Measurements from ENCODE around the gene IFNE. TPM values are rescaled to one million over a fixed set of nuclear protein-coding genes. Genes with fewer than 3 reads are reported as not detected.

Gene IFNE, protein sequence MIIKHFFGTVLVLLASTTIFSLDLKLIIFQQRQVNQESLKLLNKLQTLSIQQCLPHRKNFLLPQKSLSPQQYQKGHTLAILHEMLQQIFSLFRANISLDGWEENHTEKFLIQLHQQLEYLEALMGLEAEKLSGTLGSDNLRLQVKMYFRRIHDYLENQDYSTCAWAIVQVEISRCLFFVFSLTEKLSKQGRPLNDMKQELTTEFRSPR
- polyA plus RNA-seq (2013, experiment 1 of 4) = not detected
- not detected for polyA plus RNA-seq (2013, experiment 2 of 4)
- not detected for polyA plus RNA-seq (2013, experiment 3 of 4)
- polyA plus RNA-seq (2013, experiment 4 of 4) = not detected

DNA sequence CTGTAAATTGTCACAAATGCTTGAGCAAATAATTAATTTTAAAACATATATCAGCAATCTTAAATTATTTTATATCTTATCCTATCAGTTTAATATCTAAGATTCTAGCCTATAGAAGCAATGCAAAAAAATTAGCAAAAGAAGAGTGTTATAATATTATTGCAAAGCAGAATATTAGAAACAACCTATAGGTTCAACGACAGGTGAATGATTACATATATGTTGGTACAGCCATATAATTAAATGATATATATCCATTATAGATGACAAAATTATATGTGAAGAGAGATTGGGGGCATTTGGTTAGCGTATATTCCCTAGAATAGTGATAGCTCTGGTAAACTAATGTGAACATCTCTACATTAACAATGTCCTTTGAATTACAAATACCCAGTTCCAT, at the start of gene IFNE:
Gene IFNE (minus strand): TSS at position 101 of the 400 bp plus-strand sequence. CDS start 619 bp downstream, outside the sequence.
- no peak within 1 kb of the TSS for H3K27ac ChIP-seq (ENCODE audit: insufficient read depth, low read depth, low read length, poor library complexity, severe bottlenecking)
- no peaks in the 10 kb centered on the region for H3K27me3 ChIP-seq (ENCODE audit: control insufficient read depth, insufficient read depth, low read length, poor library complexity, severe bottlenecking)
- no peaks in the 10 kb centered on the region for H3K36me3 ChIP-seq (ENCODE audit: control insufficient read depth, insufficient read depth, low read length)
- H3K4me1 ChIP-seq (ENCODE audit: control insufficient read depth, insufficient read depth, low read length) = no peaks in the 10 kb centered on the region
- WGBS, 2 experiments = 100% methylated on average over 1 of the region's 2 CpGs; no CpG with 5 or more reads in 1 of the 2 experiments
- H3K9me3 ChIP-seq (ENCODE audit: control insufficient read depth, low read length) = no peaks in the 10 kb centered on the region
- no peak within 1 kb of the TSS for H3K4me3 ChIP-seq (ENCODE audit: insufficient read depth, low read depth, low read length)

DNA sequence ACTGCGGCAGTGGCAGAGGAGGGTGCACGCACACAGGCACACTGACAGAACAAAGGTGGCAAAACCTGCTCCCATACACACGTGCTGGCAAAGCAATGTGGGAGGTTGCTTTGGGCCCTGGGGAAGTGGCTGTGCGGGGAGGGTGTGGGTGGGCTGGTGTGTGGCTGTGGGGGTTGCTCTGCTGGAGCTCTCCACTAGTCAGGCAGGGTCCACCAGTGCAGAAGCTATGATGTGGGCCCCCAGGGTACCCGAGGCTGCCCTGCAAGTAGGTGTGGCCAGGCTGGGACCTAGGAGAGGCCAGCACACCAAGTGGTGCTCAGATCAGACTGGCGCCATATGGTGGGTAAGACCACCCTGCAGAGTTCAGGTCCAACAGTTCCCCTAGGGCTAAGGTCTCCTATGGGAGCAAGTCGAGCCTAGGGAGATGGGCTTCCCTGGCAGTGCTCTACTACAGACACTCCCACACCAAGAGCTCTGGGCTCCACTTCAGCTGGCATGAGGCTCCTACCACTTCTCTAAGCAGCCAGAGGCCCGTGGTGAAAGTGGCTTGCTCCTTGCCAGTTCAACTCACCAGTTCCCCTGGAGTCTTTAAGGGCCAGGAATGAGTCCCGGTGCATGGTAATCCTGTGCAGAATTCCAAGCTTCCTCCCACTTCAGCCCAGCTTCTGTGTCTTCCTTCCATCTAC, 46.2 kb upstream of the IFNE start:
- H3K4me1 ChIP-seq (ENCODE audit: control insufficient read depth, insufficient read depth, low read length) = no peaks in the 10 kb centered on the region
- WGBS, 2 experiments = 91 to 96% methylated on average over 9 of the region's 9 CpGs
- H3K36me3 ChIP-seq (ENCODE audit: control insufficient read depth, insufficient read depth, low read length) = no peaks in the 10 kb centered on the region
- no peaks in the 10 kb centered on the region for H3K27me3 ChIP-seq (ENCODE audit: control insufficient read depth, insufficient read depth, low read length, poor library complexity, severe bottlenecking)
- H3K4me3 ChIP-seq (ENCODE audit: insufficient read depth, low read depth, low read length) = no peak overlapping the region
- H3K9me3 ChIP-seq (ENCODE audit: control insufficient read depth, low read length) = no peaks in the 10 kb centered on the region
- H3K27ac ChIP-seq (ENCODE audit: insufficient read depth, low read depth, low read length, poor library complexity, severe bottlenecking) = no peak overlapping the region

GRCh38 chr9:21527579-21527978, 45.5 kb upstream of the IFNE start:
- H3K27ac ChIP-seq (ENCODE audit: insufficient read depth, low read depth, low read length, poor library complexity, severe bottlenecking) = no peak overlapping the region
- H3K4me3 ChIP-seq (ENCODE audit: insufficient read depth, low read depth, low read length) = no peak overlapping the region
- WGBS, 2 experiments = 87 to 94% methylated on average over 2 of the region's 2 CpGs
- no peaks in the 10 kb centered on the region for H3K36me3 ChIP-seq (ENCODE audit: control insufficient read depth, insufficient read depth, low read length)
- H3K27me3 ChIP-seq (ENCODE audit: control insufficient read depth, insufficient read depth, low read length, poor library complexity, severe bottlenecking) = no peaks in the 10 kb centered on the region
- H3K4me1 ChIP-seq (ENCODE audit: control insufficient read depth, insufficient read depth, low read length) = no peaks in the 10 kb centered on the region
- H3K9me3 ChIP-seq (ENCODE audit: control insufficient read depth, low read length) = no peaks in the 10 kb centered on the region

GRCh38 chr9:21525174-21525573, 43.1 kb upstream of the IFNE start:
- H3K4me1 ChIP-seq (ENCODE audit: control insufficient read depth, insufficient read depth, low read length) = no peaks in the 10 kb centered on the region

GRCh38 chr9:21524099-21524830, 42.2 kb upstream of the IFNE start:
- H3K36me3 ChIP-seq (ENCODE audit: control insufficient read depth, insufficient read depth, low read length) = no peaks in the 10 kb centered on the region
- no peak overlapping the region for H3K4me3 ChIP-seq (ENCODE audit: insufficient read depth, low read depth, low read length)
- H3K4me1 ChIP-seq (ENCODE audit: control insufficient read depth, insufficient read depth, low read length) = no peaks in the 10 kb centered on the region
- 98 to 99% methylated on average over 2 of the region's 2 CpGs for WGBS, 2 experiments
- no peak overlapping the region for H3K27ac ChIP-seq (ENCODE audit: insufficient read depth, low read depth, low read length, poor library complexity, severe bottlenecking)
- H3K9me3 ChIP-seq (ENCODE audit: control insufficient read depth, low read length) = no peaks in the 10 kb centered on the region
- no peaks in the 10 kb centered on the region for H3K27me3 ChIP-seq (ENCODE audit: control insufficient read depth, insufficient read depth, low read length, poor library complexity, severe bottlenecking)

More at GRCh38 chr9:21525174-21525573, 43.1 kb upstream of the IFNE start:
- Histone ChIP-seq H3K36me3 (ENCODE audit: control insufficient read depth, insufficient read depth, low read length) (no peaks in the 10 kb centered on the region), H3K9me3 (ENCODE audit: control insufficient read depth, low read length) (no peaks in the 10 kb centered on the region), H3K27me3 (ENCODE audit: control insufficient read depth, insufficient read depth, low read length, poor library complexity, severe bottlenecking) (no peaks in the 10 kb centered on the region), H3K27ac (ENCODE audit: insufficient read depth, low read depth, low read length, poor library complexity, severe bottlenecking) (no peak overlapping the region), H3K4me3 (ENCODE audit: insufficient read depth, low read depth, low read length) (no peak overlapping the region)
- 83 to 97% methylated on average over 4 to 5 of the region's 5 CpGs for WGBS, 2 experiments

- 95 to 97% methylated on average over 2 of the region's 2 CpGs for WGBS, 2 experiments
- Histone ChIP-seq H3K27ac (ENCODE audit: insufficient read depth, low read depth, low read length, poor library complexity, severe bottlenecking) (no peak overlapping the region), H3K4me1 (ENCODE audit: control insufficient read depth, insufficient read depth, low read length) (no peaks in the 10 kb centered on the region), H3K27me3 (ENCODE audit: control insufficient read depth, insufficient read depth, low read length, poor library complexity, severe bottlenecking) (no peaks in the 10 kb centered on the region), H3K36me3 (ENCODE audit: control insufficient read depth, insufficient read depth, low read length) (no peaks in the 10 kb centered on the region), H3K9me3 (ENCODE audit: control insufficient read depth, low read length) (no peaks in the 10 kb centered on the region), H3K4me3 (ENCODE audit: insufficient read depth, low read depth, low read length) (no peak overlapping the region)
Observed at GRCh38 chr9:21523021-21524014, 41.2 kb upstream of the IFNE start.

DNA sequence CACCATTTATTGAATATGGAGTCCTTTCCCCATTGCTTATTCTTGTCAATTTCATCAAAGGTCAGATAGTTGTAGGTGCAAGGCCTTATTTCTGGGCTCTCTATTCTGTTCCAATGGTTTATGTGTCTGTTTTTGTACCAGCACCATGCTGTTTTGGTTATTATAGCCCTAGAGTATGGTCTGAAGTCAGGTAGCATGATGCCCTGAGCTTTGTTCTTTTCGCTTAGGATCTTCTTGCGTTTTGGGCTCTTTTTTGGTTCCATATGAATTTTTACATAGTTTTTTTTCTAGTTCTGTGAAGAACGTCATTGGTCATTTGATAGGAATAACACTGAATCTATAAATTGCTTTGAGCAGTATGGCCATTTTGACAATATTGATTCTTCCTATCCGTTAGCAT, 40.2 kb upstream of the IFNE start:
- no peaks in the 10 kb centered on the region for H3K36me3 ChIP-seq (ENCODE audit: control insufficient read depth, insufficient read depth, low read length)
- no peak overlapping the region for H3K4me3 ChIP-seq (ENCODE audit: insufficient read depth, low read depth, low read length)
- no peaks in the 10 kb centered on the region for H3K27me3 ChIP-seq (ENCODE audit: control insufficient read depth, insufficient read depth, low read length, poor library complexity, severe bottlenecking)
- H3K27ac ChIP-seq (ENCODE audit: insufficient read depth, low read depth, low read length, poor library complexity, severe bottlenecking) = no peak overlapping the region
- H3K9me3 ChIP-seq (ENCODE audit: control insufficient read depth, low read length) = no peaks in the 10 kb centered on the region
- no peaks in the 10 kb centered on the region for H3K4me1 ChIP-seq (ENCODE audit: control insufficient read depth, insufficient read depth, low read length)
- WGBS, 2 experiments = 93 to 95% methylated on average over 4 of the region's 4 CpGs

- no peak overlapping the region for H3K27ac ChIP-seq (ENCODE audit: insufficient read depth, low read depth, low read length, poor library complexity, severe bottlenecking)
- H3K36me3 ChIP-seq (ENCODE audit: control insufficient read depth, insufficient read depth, low read length) = no peaks in the 10 kb centered on the region
- no peak overlapping the region for H3K4me3 ChIP-seq (ENCODE audit: insufficient read depth, low read depth, low read length)
- 89 to 100% methylated on average over 1 of the region's 1 CpG for WGBS, 2 experiments
- H3K27me3 ChIP-seq (ENCODE audit: control insufficient read depth, insufficient read depth, low read length, poor library complexity, severe bottlenecking) = no peaks in the 10 kb centered on the region
- H3K4me1 ChIP-seq (ENCODE audit: control insufficient read depth, insufficient read depth, low read length) = no peaks in the 10 kb centered on the region
- no peaks in the 10 kb centered on the region for H3K9me3 ChIP-seq (ENCODE audit: control insufficient read depth, low read length)
Observed at GRCh38 chr9:21521448-21521847, 39.3 kb upstream of the IFNE start.

DNA sequence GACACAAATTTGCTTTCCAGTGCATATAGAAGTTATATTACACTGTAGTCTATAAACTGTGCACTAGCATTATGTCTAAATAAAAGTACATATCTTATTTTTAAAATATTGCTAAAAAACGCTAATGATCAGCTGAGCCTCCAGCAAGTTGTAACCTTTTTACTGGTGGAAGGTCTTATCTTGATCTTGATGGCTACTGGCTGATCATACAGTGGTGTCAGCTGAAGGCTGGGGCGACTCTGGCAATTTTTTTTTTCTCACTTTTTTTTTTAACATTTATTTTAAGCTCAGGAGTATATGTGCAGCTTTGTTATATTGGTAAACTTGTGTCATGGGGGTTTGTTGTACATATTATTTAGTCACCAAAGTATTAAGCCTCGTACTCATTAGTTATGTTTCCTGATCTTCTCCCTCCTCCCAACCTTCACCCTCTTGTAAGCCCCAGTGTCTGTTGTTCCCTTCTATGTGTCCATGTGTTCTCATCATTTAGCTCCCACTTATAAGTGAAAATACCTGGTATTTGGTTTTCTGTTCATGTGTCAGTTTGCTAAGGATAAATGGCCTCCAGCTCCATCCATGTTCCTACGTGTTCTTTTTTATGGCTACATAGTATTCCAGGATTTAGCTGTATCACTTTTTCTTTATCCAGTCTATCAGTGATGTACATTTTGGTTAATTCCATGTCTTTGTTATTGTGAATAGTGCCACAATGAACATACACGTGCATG, 38.6 kb upstream of the IFNE start:
- Histone ChIP-seq H3K36me3 (ENCODE audit: control insufficient read depth, insufficient read depth, low read length) (no peaks in the 10 kb centered on the region), H3K9me3 (ENCODE audit: control insufficient read depth, low read length) (no peaks in the 10 kb centered on the region), H3K4me3 (ENCODE audit: insufficient read depth, low read depth, low read length) (no peak overlapping the region), H3K27me3 (ENCODE audit: control insufficient read depth, insufficient read depth, low read length, poor library complexity, severe bottlenecking) (no peaks in the 10 kb centered on the region), H3K4me1 (ENCODE audit: control insufficient read depth, insufficient read depth, low read length) (no peaks in the 10 kb centered on the region), H3K27ac (ENCODE audit: insufficient read depth, low read depth, low read length, poor library complexity, severe bottlenecking) (no peak overlapping the region)
- 77 to 97% methylated on average over 3 of the region's 5 CpGs for WGBS, 2 experiments
